ENCODE measurements around the gene MFSD12.
A peak's percentile ranks its signal among the peaks of the same experiment; 100 is the strongest.

Gene MFSD12

GRCh38 chr19:3563709-3564524 lies 6.5 kb upstream of the MFSD12 start:
- Histone ChIP-seq H2AFZ (ENCODE audit: low read depth, low read length) (no peak overlapping the region), H3K9me3 (ENCODE audit: low read length) (no peaks in the 10 kb centered on the region), H3K4me3 (ENCODE audit: low read length) (no peak overlapping the region), H3K36me3 (ENCODE audit: insufficient read depth, low read length) (no peaks in the 10 kb centered on the region), H3K4me1 (ENCODE audit: insufficient read depth, low read length) (no peaks in the 10 kb centered on the region), H3K27me3 (ENCODE audit: insufficient read depth, low read length) (no peaks in the 10 kb centered on the region)

GRCh38 chr19:3556978-3557460 lies 367 bp downstream of the MFSD12 start:
- Histone ChIP-seq H3K9me3 (ENCODE audit: low read length) (no peaks in the 10 kb centered on the region), H3K36me3 (ENCODE audit: insufficient read depth, low read length) (no peaks in the 10 kb centered on the region), H2AFZ (ENCODE audit: low read depth, low read length) (peak overlapping the region; percentile 48), H3K27me3 (ENCODE audit: insufficient read depth, low read length) (no peaks in the 10 kb centered on the region), H3K4me1 (ENCODE audit: insufficient read depth, low read length) (peaks cover 14% of the 10 kb centered on the region), H3K4me3 (ENCODE audit: low read length) (peak overlapping the region; percentile 62)

GRCh38 chr19:3556423-3556977 lies 886 bp downstream of the MFSD12 start:
- no peak overlapping the region for H2AFZ ChIP-seq (ENCODE audit: low read depth, low read length)
- H3K9me3 ChIP-seq (ENCODE audit: low read length), result no peaks in the 10 kb centered on the region
- H3K27me3 ChIP-seq (ENCODE audit: insufficient read depth, low read length), result no peaks in the 10 kb centered on the region
- peak overlapping the region; percentile 62 for H3K4me3 ChIP-seq (ENCODE audit: low read length)
- no peaks in the 10 kb centered on the region for H3K36me3 ChIP-seq (ENCODE audit: insufficient read depth, low read length)
- peaks cover 14% of the 10 kb centered on the region for H3K4me1 ChIP-seq (ENCODE audit: insufficient read depth, low read length)

GRCh38 chr19:3555653-3556422 lies 1.5 kb downstream of the MFSD12 start:
- peak overlapping the region; percentile 62 for H3K4me3 ChIP-seq (ENCODE audit: low read length)
- no peaks in the 10 kb centered on the region for H3K9me3 ChIP-seq (ENCODE audit: low read length)
- peaks cover 14% of the 10 kb centered on the region for H3K4me1 ChIP-seq (ENCODE audit: insufficient read depth, low read length)
- no peaks in the 10 kb centered on the region for H3K36me3 ChIP-seq (ENCODE audit: insufficient read depth, low read length)
- H2AFZ ChIP-seq (ENCODE audit: low read depth, low read length), result no peak overlapping the region
- H3K27me3 ChIP-seq (ENCODE audit: insufficient read depth, low read length), result no peaks in the 10 kb centered on the region

- H3K4me1 ChIP-seq (ENCODE audit: insufficient read depth, low read length), result peaks cover 14% of the 10 kb centered on the region
- H3K36me3 ChIP-seq (ENCODE audit: insufficient read depth, low read length), result no peaks in the 10 kb centered on the region
- no peaks in the 10 kb centered on the region for H3K27me3 ChIP-seq (ENCODE audit: insufficient read depth, low read length)
- no peaks in the 10 kb centered on the region for H3K9me3 ChIP-seq (ENCODE audit: low read length)
- no peak overlapping the region for H2AFZ ChIP-seq (ENCODE audit: low read depth, low read length)
- H3K4me3 ChIP-seq (ENCODE audit: low read length), result no peak overlapping the region
Observed at GRCh38 chr19:3554254-3555083, 2.9 kb downstream of the MFSD12 start.

- no peaks in the 10 kb centered on the region for H3K27me3 ChIP-seq (ENCODE audit: insufficient read depth, low read length)
- H3K4me3 ChIP-seq (ENCODE audit: low read length), result no peak overlapping the region
- H3K9me3 ChIP-seq (ENCODE audit: low read length), result no peaks in the 10 kb centered on the region
- no peak overlapping the region for H2AFZ ChIP-seq (ENCODE audit: low read depth, low read length)
- H3K36me3 ChIP-seq (ENCODE audit: insufficient read depth, low read length), result peaks cover 7% of the 10 kb centered on the region
- peaks cover 9% of the 10 kb centered on the region for H3K4me1 ChIP-seq (ENCODE audit: insufficient read depth, low read length)
Observed at GRCh38 chr19:3551792-3552095, 5.6 kb downstream of the MFSD12 start.

- H3K4me1 ChIP-seq (ENCODE audit: insufficient read depth, low read length), result peaks cover 4% of the 10 kb centered on the region
- H3K4me3 ChIP-seq (ENCODE audit: low read length), result no peak overlapping the region
- no peak overlapping the region for H2AFZ ChIP-seq (ENCODE audit: low read depth, low read length)
- H3K36me3 ChIP-seq (ENCODE audit: insufficient read depth, low read length), result peaks cover 7% of the 10 kb centered on the region
- no peaks in the 10 kb centered on the region for H3K27me3 ChIP-seq (ENCODE audit: insufficient read depth, low read length)
- H3K9me3 ChIP-seq (ENCODE audit: low read length), result no peaks in the 10 kb centered on the region
Observed at GRCh38 chr19:3550947-3551791, 6.2 kb downstream of the MFSD12 start.

GRCh38 chr19:3549816-3550215 lies 7.6 kb downstream of the MFSD12 start:
- H3K4me1 ChIP-seq (ENCODE audit: insufficient read depth, low read length), result no peaks in the 10 kb centered on the region
- H2AFZ ChIP-seq (ENCODE audit: low read depth, low read length), result no peak overlapping the region
- H3K27me3 ChIP-seq (ENCODE audit: insufficient read depth, low read length), result no peaks in the 10 kb centered on the region
- H3K9me3 ChIP-seq (ENCODE audit: low read length), result no peaks in the 10 kb centered on the region
- H3K36me3 ChIP-seq (ENCODE audit: insufficient read depth, low read length), result peaks cover 7% of the 10 kb centered on the region
- H3K4me3 ChIP-seq (ENCODE audit: low read length), result no peak overlapping the region

GRCh38 chr19:3548606-3549005 lies 8.8 kb downstream of the MFSD12 start:
- Histone ChIP-seq H3K36me3 (ENCODE audit: insufficient read depth, low read length) (peaks cover 7% of the 10 kb centered on the region), H3K4me1 (ENCODE audit: insufficient read depth, low read length) (peaks cover 2% of the 10 kb centered on the region), H3K27me3 (ENCODE audit: insufficient read depth, low read length) (no peaks in the 10 kb centered on the region), H3K4me3 (ENCODE audit: low read length) (no peak overlapping the region), H3K9me3 (ENCODE audit: low read length) (no peaks in the 10 kb centered on the region), H2AFZ (ENCODE audit: low read depth, low read length) (no peak overlapping the region)

- Histone ChIP-seq H3K4me3 (ENCODE audit: low read length) (no peak overlapping the region), H3K9me3 (ENCODE audit: low read length) (no peaks in the 10 kb centered on the region), H3K27me3 (ENCODE audit: insufficient read depth, low read length) (no peaks in the 10 kb centered on the region), H3K4me1 (ENCODE audit: insufficient read depth, low read length) (peaks cover 2% of the 10 kb centered on the region), H2AFZ (ENCODE audit: low read depth, low read length) (no peak overlapping the region), H3K36me3 (ENCODE audit: insufficient read depth, low read length) (peaks cover 7% of the 10 kb centered on the region)
Observed at GRCh38 chr19:3547767-3548282, 9.6 kb downstream of the MFSD12 start.

GRCh38 chr19:3547301-3547731 lies 10.1 kb downstream of the MFSD12 start:
- Histone ChIP-seq H2AFZ (ENCODE audit: low read depth, low read length) (no peak overlapping the region), H3K4me1 (ENCODE audit: insufficient read depth, low read length) (peaks cover 2% of the 10 kb centered on the region), H3K36me3 (ENCODE audit: insufficient read depth, low read length) (peaks cover 7% of the 10 kb centered on the region), H3K27me3 (ENCODE audit: insufficient read depth, low read length) (no peaks in the 10 kb centered on the region), H3K9me3 (ENCODE audit: low read length) (no peaks in the 10 kb centered on the region), H3K4me3 (ENCODE audit: low read length) (no peak overlapping the region)

GRCh38 chr19:3546119-3546518 lies 11.3 kb downstream of the MFSD12 start:
- Histone ChIP-seq H3K36me3 (ENCODE audit: insufficient read depth, low read length) (peaks cover 7% of the 10 kb centered on the region), H2AFZ (ENCODE audit: low read depth, low read length) (no peak overlapping the region), H3K9me3 (ENCODE audit: low read length) (no peaks in the 10 kb centered on the region), H3K27me3 (ENCODE audit: insufficient read depth, low read length) (no peaks in the 10 kb centered on the region), H3K4me3 (ENCODE audit: low read length) (no peak overlapping the region), H3K4me1 (ENCODE audit: insufficient read depth, low read length) (peaks cover 2% of the 10 kb centered on the region)

All from neuron (in vitro differentiated cells).